ENCODE results near the gene SIGLEC14.

- TF ChIP-seq RARB (CRISPR knock-in tag; IDR thresholded peaks at IDR 0.05) (no peak), TCF4 (CRISPR knock-in tag; IDR thresholded peaks at IDR 0.05; ENCODE audit: borderline replicate concordance) (no peak), CREB5 (CRISPR knock-in tag; IDR thresholded peaks at IDR 0.05; ENCODE audit: low read depth) (no peak)
Measured at GRCh38 chr19:51681286-51681941, 34.8 kb upstream of the SIGLEC14 start.

All from SK-N-SH treated with all-trans-retinoic acid at 6 μM for 48 hours (cell line).